Central memory CD8-positive, alpha-beta T cell (primary cell): ENCODE results near the gene ELAVL4.
"Not testable (repeated sequence)": the region's sequence is repeated elsewhere in the genome, so short reads cannot be mapped to it uniquely, and the experiment has no call there.

Experiments
- ATAC-seq: fragments of 150-1000 bp; cut with Tn5 transposase; replicated peaks from 2 replicates; pipeline ENCODE4 v1.10.0; 2022; ENCODE audit warnings: mild to moderate bottlenecking, moderate FRiP score, moderate number of reproducible peaks; ENCODE audit not compliant: poor library complexity, severe bottlenecking; ENCODE audit errors: extremely low read depth
- DNase-seq, 2 donors: peaks; one replicate each; pipeline ENCODE4 v3.0.0; 2021; ENCODE audit warnings: low spot score in 2 of 2
- H3K27ac Mint-ChIP-seq: one replicate; pipeline ENCODE4 v1.8.0; 2022; ENCODE audit warnings: low read depth, mild to moderate bottlenecking, moderate library complexity, mixed read lengths
- H3K27me3 Mint-ChIP-seq: one replicate; pipeline ENCODE4 v1.8.0; 2022; ENCODE audit warnings: mixed read lengths
- H3K36me3 Mint-ChIP-seq: one replicate; pipeline ENCODE4 v1.8.0; 2022; ENCODE audit warnings: mild to moderate bottlenecking, moderate library complexity, mixed read lengths; ENCODE audit not compliant: insufficient read depth
- H3K4me1 Mint-ChIP-seq: one replicate; pipeline ENCODE4 v1.8.0; 2022; ENCODE audit warnings: mixed read lengths
- H3K4me3 Mint-ChIP-seq: one replicate; pipeline ENCODE4 v1.8.0; 2022; ENCODE audit warnings: mild to moderate bottlenecking, moderate library complexity, mixed read lengths
- H3K9me3 Mint-ChIP-seq: one replicate; pipeline ENCODE4 v1.8.0; 2022; ENCODE audit warnings: mixed read lengths

Gene ELAVL4

DNA sequence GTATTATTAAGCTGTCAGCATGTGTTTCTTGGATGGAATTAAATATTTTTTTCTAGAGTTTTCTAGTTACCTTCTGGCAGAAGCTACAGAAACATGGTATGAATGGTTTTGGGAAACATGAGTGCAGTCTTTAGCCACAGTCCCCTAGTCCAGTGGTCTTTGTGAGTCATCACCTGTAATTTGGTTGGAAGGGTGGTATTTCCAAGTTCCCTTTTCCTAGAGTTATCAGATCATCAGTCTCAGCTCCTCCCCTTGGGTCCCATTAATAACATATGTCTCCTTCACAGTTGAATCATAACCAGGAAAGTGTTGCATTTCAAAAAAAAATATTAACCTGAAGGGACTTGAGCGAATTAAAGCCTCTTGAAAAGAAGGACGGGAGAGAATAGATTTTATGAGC, 27.0 kb downstream of the ELAVL4 start:
- DNase-seq, result no peak
- no peaks in the 10 kb centered on the region for H3K36me3 Mint-ChIP-seq
- H3K27ac Mint-ChIP-seq, result no peak overlapping the region
- H3K27me3 Mint-ChIP-seq, result peaks cover 58% of the 10 kb centered on the region
- no peak overlapping the region for H3K4me3 Mint-ChIP-seq
- H3K9me3 Mint-ChIP-seq, result no peaks in the 10 kb centered on the region
- H3K4me1 Mint-ChIP-seq, result no peaks in the 10 kb centered on the region
- ATAC-seq, result no peak

DNA sequence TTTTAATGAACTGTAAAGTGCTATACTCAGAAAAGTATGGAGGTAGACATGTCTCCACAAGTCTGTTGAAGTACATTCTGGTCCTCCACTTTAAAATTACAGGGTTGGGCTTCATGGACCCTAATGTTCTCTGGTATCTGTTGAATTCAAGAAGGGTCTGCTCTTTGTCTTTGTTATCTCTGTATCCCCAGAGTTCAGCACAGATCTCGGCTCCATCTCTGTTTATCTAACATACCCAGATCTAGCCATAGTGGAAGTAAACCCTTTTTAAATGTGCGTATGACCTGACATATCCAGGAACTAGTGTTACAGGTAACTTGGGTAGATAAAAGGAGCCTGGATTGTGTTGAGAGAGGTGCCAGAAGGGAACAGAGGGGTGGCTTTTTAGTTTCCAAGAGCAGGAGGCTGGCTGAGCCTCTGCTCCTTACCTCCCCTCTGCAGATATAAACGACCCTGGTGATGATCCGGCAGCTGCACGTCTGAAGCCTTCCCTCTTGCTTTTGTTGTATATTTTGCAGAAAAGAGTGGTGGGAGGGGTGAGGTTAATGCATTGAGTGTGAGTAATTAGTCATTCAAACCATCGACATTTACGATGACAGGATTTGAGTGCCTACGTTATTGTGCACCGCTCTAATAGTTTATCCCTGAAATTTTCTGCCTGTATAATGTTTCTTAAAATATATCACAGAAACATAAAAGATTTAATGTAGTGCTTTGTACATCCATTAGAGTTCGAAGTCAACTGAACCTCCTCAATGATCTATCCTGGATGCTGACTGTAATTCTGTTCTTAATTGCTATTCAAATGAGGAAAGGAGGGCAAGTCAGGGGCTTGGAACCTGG, 30.8 kb downstream of the ELAVL4 start:
- DNase-seq (no peak), ATAC-seq (no peak)
- H3K27me3 Mint-ChIP-seq, result peaks cover 55% of the 10 kb centered on the region
- H3K9me3 Mint-ChIP-seq, result no peaks in the 10 kb centered on the region
- H3K4me1 Mint-ChIP-seq, result no peaks in the 10 kb centered on the region
- H3K27ac Mint-ChIP-seq, result no peak overlapping the region
- no peak overlapping the region for H3K4me3 Mint-ChIP-seq
- H3K36me3 Mint-ChIP-seq, result no peaks in the 10 kb centered on the region

DNA sequence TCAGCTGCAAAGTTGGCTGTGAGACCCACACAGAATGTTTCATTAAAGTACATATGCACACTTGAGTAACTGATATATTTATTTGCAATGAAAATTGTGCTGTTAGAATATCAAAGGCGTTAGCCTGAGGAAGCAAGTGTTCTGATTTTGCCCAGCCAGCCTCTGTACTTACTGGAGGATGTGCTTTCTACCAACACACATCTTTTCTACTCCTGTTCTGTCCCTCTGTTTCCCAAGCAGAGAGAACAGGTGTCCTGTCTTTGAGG, 31.4 kb downstream of the ELAVL4 start:
- peaks cover 49% of the 10 kb centered on the region for H3K27me3 Mint-ChIP-seq
- no peak for ATAC-seq
- H3K4me3 Mint-ChIP-seq, result no peak overlapping the region
- H3K4me1 Mint-ChIP-seq, result no peaks in the 10 kb centered on the region
- no peaks in the 10 kb centered on the region for H3K9me3 Mint-ChIP-seq
- no peaks in the 10 kb centered on the region for H3K36me3 Mint-ChIP-seq
- H3K27ac Mint-ChIP-seq, result no peak overlapping the region
- DNase-seq, result no peak

DNA sequence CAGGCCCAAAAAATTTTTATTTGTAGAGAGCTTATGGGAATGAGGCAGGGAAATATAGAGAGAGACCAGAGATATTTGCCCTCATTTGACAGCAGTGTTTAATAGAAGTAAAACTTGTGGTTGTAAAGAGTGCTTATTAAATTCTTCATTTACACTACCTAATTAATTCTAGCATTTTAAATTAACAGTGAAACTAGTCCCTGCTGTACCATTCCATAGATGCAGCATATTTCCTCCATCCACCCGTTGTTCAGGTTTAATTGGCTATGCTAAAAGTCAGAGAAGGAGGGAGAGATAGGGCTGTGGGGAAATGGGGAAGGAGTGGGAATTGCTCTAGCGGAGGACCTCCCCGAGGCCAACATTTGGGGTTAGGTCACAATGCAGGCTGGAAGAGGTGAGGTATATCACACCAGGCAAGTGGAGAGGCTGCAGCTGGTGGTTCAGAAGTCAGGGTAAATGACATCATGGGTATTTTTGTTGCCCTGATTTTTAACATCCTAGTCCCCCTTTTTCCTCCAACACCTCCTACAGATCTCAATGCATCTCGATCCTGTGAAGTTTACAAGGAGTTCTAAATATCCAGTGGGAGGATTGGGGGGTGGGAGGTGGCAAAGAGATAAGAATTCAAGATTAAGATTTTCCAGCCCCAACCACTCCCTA, 38.6 kb downstream of the ELAVL4 start:
- ATAC-seq, result no peak
- DNase-seq, result no peak
- no peaks in the 10 kb centered on the region for H3K9me3 Mint-ChIP-seq
- peaks cover 32% of the 10 kb centered on the region for H3K27me3 Mint-ChIP-seq
- H3K4me3 Mint-ChIP-seq, result no peak overlapping the region
- no peak overlapping the region for H3K27ac Mint-ChIP-seq
- H3K36me3 Mint-ChIP-seq, result no peaks in the 10 kb centered on the region
- no peaks in the 10 kb centered on the region for H3K4me1 Mint-ChIP-seq

DNA sequence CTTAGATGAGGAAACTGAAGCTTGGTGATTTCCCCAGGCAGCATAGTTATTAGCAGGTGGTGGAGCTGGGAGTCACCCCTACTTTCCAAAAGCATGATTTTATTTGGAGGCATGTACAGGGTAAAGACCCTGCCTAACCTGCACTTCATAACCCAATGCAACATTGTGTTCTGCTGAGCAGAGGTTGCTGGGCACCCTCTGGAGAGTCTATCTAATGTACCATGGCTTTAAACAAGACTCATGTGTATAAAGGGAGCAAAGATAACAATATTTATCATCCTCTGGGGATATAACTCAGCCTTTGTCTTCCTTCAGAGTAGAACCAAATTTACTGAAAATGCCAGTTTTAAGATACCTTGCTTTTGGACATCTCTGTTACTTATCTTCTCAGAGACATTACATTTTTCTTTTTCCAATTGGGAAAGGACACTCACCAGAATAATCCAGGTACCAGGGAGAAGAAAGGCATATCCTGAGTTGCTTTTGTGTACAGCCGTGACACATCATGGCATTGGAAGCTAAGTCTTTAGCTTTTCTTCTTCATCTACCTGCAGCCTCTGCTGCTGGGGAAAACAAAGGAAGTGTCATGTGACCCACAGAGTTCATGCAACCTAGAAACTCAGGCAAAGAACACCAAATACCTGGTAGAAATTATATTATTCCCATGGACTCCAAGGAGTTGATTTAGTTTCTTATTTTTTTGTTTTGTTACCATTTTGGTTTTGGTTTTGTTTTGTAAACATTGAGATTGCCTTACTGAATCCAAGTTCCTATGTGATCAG, 39.6 kb downstream of the ELAVL4 start:
- H3K36me3 Mint-ChIP-seq, result no peaks in the 10 kb centered on the region
- no peaks in the 10 kb centered on the region for H3K4me1 Mint-ChIP-seq
- H3K9me3 Mint-ChIP-seq, result no peaks in the 10 kb centered on the region
- ATAC-seq (no peak), DNase-seq (no peak)
- no peak overlapping the region for H3K27ac Mint-ChIP-seq
- peaks cover 21% of the 10 kb centered on the region for H3K27me3 Mint-ChIP-seq
- no peak overlapping the region for H3K4me3 Mint-ChIP-seq

DNA sequence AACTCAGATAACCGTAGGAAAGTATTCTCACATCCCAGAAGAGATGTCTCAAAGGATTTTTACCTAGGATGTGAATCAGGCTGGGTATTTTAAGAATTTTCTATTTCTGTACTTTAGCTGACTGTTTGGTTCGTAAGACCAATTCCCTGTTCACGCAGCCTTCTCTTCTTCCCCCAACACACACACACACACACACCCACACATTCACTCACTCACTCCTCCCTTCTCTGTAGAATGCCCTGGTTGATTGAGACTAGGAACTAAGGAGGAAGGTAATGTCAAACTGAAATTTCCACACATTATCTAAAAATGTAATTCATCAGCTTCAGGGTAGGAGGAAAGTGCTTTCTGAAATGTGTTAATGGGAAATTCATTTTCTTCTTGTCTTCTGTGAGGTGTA, 43.5 kb downstream of the ELAVL4 start:
- H3K9me3 Mint-ChIP-seq, result no peaks in the 10 kb centered on the region
- no peaks in the 10 kb centered on the region for H3K36me3 Mint-ChIP-seq
- H3K27ac Mint-ChIP-seq, result no peak overlapping the region
- DNase-seq (no peak), ATAC-seq (no peak)
- H3K27me3 Mint-ChIP-seq, result peaks cover 17% of the 10 kb centered on the region
- H3K4me1 Mint-ChIP-seq, result no peaks in the 10 kb centered on the region
- H3K4me3 Mint-ChIP-seq, result no peak overlapping the region

DNA sequence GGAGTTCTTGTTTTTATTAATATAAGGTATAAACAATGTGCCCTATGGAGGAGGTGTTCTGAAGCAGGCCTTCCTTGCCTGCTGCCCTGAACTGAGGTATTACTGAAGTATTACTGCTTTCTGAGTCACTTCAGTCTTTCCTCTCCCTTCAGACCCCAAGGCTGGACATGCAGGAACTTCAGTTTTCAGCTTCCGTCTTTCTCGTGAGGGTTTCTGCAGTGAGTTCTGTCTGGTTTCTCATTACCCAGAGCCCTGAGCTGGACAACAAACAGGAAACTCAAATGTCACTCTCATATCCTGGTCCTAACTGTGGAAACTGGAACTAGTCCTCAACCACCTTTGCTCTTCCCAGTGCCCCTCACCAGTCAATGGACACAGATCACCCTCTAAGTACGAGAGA, 46.8 kb downstream of the ELAVL4 start:
- ATAC-seq (no peak), DNase-seq (no peak)
- H3K9me3 Mint-ChIP-seq, result no peaks in the 10 kb centered on the region
- no peaks in the 10 kb centered on the region for H3K4me1 Mint-ChIP-seq
- no peak overlapping the region for H3K27ac Mint-ChIP-seq
- peaks cover 22% of the 10 kb centered on the region for H3K27me3 Mint-ChIP-seq
- no peak overlapping the region for H3K4me3 Mint-ChIP-seq
- H3K36me3 Mint-ChIP-seq, result no peaks in the 10 kb centered on the region

DNA sequence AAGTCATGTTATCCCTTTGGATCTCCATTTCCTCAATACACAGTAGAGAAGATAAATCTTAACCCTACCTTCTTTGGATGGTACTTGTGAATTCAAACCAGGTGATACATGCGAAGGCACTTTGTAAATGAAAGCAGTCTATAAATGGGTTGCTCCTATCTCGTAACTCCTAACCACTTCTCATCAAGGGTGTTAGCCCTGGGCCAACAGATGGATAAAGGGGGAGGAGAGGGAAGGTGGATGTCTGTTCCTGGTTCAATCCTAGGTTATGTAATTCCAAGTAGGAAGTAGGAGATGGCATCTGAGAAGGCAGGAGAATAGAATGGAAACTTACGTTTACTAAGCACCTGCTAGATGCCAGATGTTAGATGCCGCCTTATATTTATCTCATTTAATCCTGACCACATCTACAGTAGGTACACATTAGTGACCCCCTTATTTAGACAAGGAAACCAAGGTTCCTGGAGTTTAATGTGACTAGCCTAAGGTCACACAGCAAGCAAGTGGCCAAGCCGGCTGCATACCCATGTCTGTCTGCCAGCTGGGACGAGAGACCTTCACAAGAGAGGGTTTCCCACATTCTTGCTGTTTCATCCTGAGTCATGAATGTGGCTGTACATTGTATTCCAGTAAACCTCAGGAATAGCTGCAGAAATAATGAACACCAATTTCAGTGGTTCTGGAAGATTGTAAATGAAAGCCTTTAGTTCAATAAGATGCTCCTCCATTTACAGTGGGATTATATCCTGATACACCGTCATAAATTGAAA, 47.7 kb downstream of the ELAVL4 start:
- no peaks in the 10 kb centered on the region for H3K4me1 Mint-ChIP-seq
- peaks cover 24% of the 10 kb centered on the region for H3K27me3 Mint-ChIP-seq
- H3K36me3 Mint-ChIP-seq, result no peaks in the 10 kb centered on the region
- no peak overlapping the region for H3K27ac Mint-ChIP-seq
- no peak for ATAC-seq
- no peak for DNase-seq
- H3K9me3 Mint-ChIP-seq, result no peaks in the 10 kb centered on the region
- no peak overlapping the region for H3K4me3 Mint-ChIP-seq

DNA sequence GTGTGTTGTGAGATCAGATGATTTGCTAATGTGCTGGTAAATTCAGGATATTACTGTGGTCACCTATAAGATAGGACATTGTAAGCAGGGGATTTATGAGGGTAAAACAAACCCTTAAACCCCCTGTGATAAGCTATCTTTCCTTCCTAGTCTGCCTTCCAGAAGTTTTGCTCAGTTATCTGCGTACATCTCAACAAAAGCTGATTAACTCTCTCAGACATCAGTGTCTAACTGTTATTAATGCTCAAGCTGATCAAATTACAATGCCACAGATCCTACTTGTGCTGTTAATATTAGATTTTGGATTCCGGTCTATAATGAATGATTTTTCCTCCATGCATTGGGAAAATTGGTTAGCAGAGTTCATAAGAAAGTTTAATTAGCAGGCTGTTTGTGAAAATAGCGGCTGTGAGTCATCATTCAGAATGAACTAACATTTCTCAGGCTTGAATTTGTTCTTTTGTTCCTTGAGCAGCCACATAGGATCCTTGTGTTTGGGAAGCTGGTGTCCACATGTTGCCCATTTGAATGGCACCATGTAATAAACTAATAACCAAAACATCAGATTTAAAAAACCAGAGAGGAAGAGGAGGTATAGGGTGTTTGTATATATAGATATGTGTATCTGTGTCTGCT, 48.7 kb downstream of the ELAVL4 start:
- no peak overlapping the region for H3K4me3 Mint-ChIP-seq
- no peaks in the 10 kb centered on the region for H3K9me3 Mint-ChIP-seq
- H3K4me1 Mint-ChIP-seq, result no peaks in the 10 kb centered on the region
- peaks cover 18% of the 10 kb centered on the region for H3K27me3 Mint-ChIP-seq
- DNase-seq (no peak), ATAC-seq (no peak)
- H3K27ac Mint-ChIP-seq, result no peak overlapping the region
- H3K36me3 Mint-ChIP-seq, result no peaks in the 10 kb centered on the region

DNA sequence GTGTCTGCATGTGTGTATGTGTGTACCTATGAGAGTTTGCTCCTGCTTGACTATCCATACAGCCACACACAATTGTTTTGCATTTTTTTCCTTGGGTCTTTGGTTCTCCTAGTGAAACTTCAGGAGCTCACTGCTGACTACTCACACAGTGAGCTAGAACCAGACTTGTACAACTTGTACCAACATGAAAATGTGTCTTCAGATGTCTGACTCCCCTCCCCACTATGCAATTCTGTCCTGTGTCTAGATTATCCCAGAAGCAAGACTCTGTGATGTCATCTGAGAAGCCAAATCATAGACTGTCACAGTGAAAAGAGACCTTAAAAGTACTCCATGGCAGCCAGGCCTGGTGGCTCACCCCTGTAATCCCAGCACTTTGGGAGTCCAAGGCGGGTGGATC, 49.7 kb downstream of the ELAVL4 start:
- no peaks in the 10 kb centered on the region for H3K36me3 Mint-ChIP-seq
- ATAC-seq (no peak), DNase-seq (no peak)
- H3K4me1 Mint-ChIP-seq, result no peaks in the 10 kb centered on the region
- H3K27ac Mint-ChIP-seq, result no peak overlapping the region
- peaks cover 18% of the 10 kb centered on the region for H3K27me3 Mint-ChIP-seq
- H3K4me3 Mint-ChIP-seq, result no peak overlapping the region
- H3K9me3 Mint-ChIP-seq, result no peaks in the 10 kb centered on the region

DNA sequence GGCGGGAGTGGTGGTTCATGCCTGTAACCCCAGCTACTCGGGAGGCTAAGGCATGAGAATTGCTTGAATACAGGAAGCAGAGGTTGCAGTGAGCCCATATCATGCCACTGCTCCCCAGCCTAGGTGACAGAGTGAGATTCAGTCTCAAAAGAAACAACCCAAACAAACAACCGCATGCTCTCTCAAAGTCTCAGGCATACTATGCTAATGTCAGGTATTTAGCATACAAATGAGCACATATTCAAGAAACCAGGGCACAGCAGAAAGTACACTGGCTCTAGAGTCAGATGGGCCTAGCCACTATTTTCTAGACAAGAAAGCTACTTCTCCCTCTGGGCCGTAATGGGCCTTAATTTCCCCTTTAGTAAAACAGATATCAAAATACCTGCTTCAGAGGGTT, 55.0 kb downstream of the ELAVL4 start:
- no peaks in the 10 kb centered on the region for H3K4me1 Mint-ChIP-seq
- DNase-seq (no peak), ATAC-seq (no peak)
- no peaks in the 10 kb centered on the region for H3K9me3 Mint-ChIP-seq
- no peak overlapping the region for H3K27ac Mint-ChIP-seq
- no peak overlapping the region for H3K4me3 Mint-ChIP-seq
- peaks cover 40% of the 10 kb centered on the region for H3K27me3 Mint-ChIP-seq
- H3K36me3 Mint-ChIP-seq, result peaks cover 2% of the 10 kb centered on the region

DNA sequence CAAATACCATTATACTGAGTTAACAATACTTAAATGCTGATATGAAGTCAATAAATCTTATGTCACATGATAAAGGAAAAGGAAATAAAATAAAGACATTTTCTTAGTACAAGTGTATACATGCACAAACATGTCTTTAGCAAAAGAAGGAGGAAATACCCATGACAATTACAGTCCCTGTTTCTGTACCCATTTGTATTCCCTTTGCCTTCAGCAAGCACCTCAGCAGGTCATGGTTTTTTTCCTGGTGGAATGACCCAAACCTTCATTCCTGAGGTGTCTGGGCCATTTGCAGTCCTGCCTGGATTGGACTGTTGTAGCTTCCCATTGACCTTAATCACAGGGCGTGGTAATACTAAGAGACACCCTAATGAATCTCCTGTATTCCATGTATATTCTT, 57.6 kb downstream of the ELAVL4 start:
- not testable (repeated sequence) for H3K4me1 Mint-ChIP-seq, H3K36me3 Mint-ChIP-seq, ATAC-seq, H3K27ac Mint-ChIP-seq, H3K9me3 Mint-ChIP-seq, H3K4me3 Mint-ChIP-seq, DNase-seq
- H3K27me3 Mint-ChIP-seq, result peaks cover 38% of the 10 kb centered on the region
